Measurements from ENCODE around the gene MAPKBP1.
"Not testable (repeated sequence)": the region's sequence is repeated elsewhere in the genome, so short reads cannot be mapped to it uniquely, and the experiment has no call there.

The MAPKBP1 gene, protein sequence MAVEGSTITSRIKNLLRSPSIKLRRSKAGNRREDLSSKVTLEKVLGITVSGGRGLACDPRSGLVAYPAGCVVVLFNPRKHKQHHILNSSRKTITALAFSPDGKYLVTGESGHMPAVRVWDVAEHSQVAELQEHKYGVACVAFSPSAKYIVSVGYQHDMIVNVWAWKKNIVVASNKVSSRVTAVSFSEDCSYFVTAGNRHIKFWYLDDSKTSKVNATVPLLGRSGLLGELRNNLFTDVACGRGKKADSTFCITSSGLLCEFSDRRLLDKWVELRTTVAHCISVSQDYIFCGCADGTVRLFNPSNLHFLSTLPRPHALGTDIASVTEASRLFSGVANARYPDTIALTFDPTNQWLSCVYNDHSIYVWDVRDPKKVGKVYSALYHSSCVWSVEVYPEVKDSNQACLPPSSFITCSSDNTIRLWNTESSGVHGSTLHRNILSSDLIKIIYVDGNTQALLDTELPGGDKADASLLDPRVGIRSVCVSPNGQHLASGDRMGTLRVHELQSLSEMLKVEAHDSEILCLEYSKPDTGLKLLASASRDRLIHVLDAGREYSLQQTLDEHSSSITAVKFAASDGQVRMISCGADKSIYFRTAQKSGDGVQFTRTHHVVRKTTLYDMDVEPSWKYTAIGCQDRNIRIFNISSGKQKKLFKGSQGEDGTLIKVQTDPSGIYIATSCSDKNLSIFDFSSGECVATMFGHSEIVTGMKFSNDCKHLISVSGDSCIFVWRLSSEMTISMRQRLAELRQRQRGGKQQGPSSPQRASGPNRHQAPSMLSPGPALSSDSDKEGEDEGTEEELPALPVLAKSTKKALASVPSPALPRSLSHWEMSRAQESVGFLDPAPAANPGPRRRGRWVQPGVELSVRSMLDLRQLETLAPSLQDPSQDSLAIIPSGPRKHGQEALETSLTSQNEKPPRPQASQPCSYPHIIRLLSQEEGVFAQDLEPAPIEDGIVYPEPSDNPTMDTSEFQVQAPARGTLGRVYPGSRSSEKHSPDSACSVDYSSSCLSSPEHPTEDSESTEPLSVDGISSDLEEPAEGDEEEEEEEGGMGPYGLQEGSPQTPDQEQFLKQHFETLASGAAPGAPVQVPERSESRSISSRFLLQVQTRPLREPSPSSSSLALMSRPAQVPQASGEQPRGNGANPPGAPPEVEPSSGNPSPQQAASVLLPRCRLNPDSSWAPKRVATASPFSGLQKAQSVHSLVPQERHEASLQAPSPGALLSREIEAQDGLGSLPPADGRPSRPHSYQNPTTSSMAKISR (N-terminal part only)

GRCh38 chr15:41774062-41774881 lies at the start of gene MAPKBP1:
Gene MAPKBP1 (plus strand): TSS chr15:41774484. CDS start chr15:41775276, 792 bp downstream.
- Histone ChIP-seq H3K4me1 (ENCODE audit: control insufficient read depth, insufficient read depth, low read length) (peaks cover 28% of the 10 kb centered on the region), H3K9ac (ENCODE audit: low read length in 2 of 2) (peak within 1 kb of the TSS; percentile 75 to 93), H3K27me3 (ENCODE audit: control insufficient read depth in 1 of 2, insufficient read depth in 2 of 2, low read length in 2 of 2) (no peaks in the 10 kb centered on the region), H3K36me3 (ENCODE audit: control insufficient read depth in 2 of 2, insufficient read depth in 2 of 2, low read length in 2 of 2) (peaks cover 0 to 2% of the 10 kb centered on the region in 2 donors), H3K9me3 (ENCODE audit: control insufficient read depth in 2 of 2, low read length in 2 of 2) (no peaks in the 10 kb centered on the region), H3K27ac (ENCODE audit: low read length) (peak within 1 kb of the TSS; percentile 89), H3K4me3 (ENCODE audit: low read length in 2 of 2) (peak within 1 kb of the TSS; percentile 70 to 97)

DNA sequence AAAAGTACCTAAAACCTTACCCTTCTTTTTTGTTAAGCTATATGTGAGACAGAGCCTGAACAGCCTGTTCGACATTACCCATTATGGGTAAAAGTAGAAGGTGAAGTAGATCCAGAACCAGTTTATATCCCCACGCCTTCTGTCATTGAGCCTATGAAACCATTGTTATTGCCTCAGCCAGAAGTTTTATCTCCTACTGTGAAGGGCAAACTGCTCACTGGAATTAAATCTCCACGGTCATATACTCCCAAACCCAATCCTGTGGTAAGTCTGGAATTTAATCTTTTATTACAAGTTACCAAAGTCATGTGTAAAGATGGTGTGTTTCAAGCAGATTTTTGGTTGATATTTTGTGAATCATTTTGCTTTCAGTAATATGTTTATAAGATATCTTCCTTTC lies 47.1 kb upstream of the MAPKBP1 start:
- Histone ChIP-seq H3K9ac (ENCODE audit: low read length in 2 of 2) (no peak overlapping the region), H3K9me3 (ENCODE audit: control insufficient read depth in 2 of 2, low read length in 2 of 2) (no peaks in the 10 kb centered on the region), H3K4me1 (ENCODE audit: control insufficient read depth, insufficient read depth, low read length) (no peaks in the 10 kb centered on the region)

DNA sequence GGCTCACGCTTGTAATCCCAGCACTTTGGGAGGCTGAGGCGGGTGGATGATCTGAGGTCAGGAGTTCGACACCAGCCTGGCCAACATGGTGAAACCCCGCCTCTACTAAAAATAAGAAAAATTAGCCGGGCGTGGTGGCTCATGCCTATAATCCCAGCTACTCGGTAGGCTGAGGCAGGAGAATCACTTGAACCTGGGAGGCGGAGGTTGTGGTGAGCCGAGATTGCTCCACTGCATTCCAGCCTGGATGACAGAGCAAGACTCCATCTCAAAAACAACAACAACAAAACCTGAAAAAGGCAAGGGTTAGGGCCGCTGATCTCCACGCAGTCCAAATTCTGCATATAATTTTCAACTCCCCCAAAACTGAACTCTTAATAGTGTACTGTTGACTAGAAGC lies 46.2 kb upstream of the MAPKBP1 start:
- H3K4me3 ChIP-seq (ENCODE audit: low read length in 2 of 2); H3K27ac ChIP-seq (ENCODE audit: low read length); H3K27me3 ChIP-seq (ENCODE audit: control insufficient read depth in 1 of 2, insufficient read depth in 2 of 2, low read length in 2 of 2); H3K36me3 ChIP-seq (ENCODE audit: control insufficient read depth in 2 of 2, insufficient read depth in 2 of 2, low read length in 2 of 2); H3K9ac ChIP-seq (ENCODE audit: low read length in 2 of 2); H3K4me1 ChIP-seq (ENCODE audit: control insufficient read depth, insufficient read depth, low read length); H3K9me3 ChIP-seq (ENCODE audit: control insufficient read depth in 2 of 2, low read length in 2 of 2): not testable (repeated sequence)

More for the DNA sequence above, 47.1 kb upstream of the MAPKBP1 start:
- no peak overlapping the region for H3K4me3 ChIP-seq (ENCODE audit: low read length in 2 of 2)
- no peak overlapping the region for H3K27ac ChIP-seq (ENCODE audit: low read length)
- no peaks in the 10 kb centered on the region for H3K27me3 ChIP-seq (ENCODE audit: control insufficient read depth in 1 of 2, insufficient read depth in 2 of 2, low read length in 2 of 2)
- H3K36me3 ChIP-seq (ENCODE audit: control insufficient read depth in 2 of 2, insufficient read depth in 2 of 2, low read length in 2 of 2): peaks cover 7 to 10% of the 10 kb centered on the region in 2 donors

DNA sequence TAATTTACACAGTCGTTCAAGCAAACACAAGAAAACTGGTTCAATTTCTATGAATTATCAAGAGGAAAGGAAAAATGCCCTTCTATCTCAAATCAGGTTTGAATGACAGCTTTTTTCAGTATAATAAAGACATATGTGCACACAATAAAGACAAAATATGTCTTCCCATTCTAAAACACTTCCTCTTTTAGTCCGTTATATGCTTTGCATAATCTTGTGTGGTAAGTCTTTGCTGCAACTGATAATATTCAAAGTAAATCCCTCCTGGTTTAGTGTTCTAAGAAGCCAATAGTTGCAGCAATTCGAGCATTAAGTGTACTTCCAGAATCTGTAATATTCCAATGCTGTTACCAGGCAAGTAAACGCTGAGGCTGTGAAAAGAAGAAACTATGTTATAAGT lies 43.7 kb upstream of the MAPKBP1 start:
- Histone ChIP-seq H3K9me3 (ENCODE audit: control insufficient read depth in 2 of 2, low read length in 2 of 2) (no peaks in the 10 kb centered on the region), H3K4me1 (ENCODE audit: control insufficient read depth, insufficient read depth, low read length) (no peaks in the 10 kb centered on the region), H3K9ac (ENCODE audit: low read length in 2 of 2) (no peak overlapping the region), H3K36me3 (ENCODE audit: control insufficient read depth in 2 of 2, insufficient read depth in 2 of 2, low read length in 2 of 2) (peaks cover 11 to 17% of the 10 kb centered on the region in 2 donors), H3K27ac (ENCODE audit: low read length) (no peak overlapping the region), H3K4me3 (ENCODE audit: low read length in 2 of 2) (no peak overlapping the region), H3K27me3 (ENCODE audit: control insufficient read depth in 1 of 2, insufficient read depth in 2 of 2, low read length in 2 of 2) (no peaks in the 10 kb centered on the region)

DNA sequence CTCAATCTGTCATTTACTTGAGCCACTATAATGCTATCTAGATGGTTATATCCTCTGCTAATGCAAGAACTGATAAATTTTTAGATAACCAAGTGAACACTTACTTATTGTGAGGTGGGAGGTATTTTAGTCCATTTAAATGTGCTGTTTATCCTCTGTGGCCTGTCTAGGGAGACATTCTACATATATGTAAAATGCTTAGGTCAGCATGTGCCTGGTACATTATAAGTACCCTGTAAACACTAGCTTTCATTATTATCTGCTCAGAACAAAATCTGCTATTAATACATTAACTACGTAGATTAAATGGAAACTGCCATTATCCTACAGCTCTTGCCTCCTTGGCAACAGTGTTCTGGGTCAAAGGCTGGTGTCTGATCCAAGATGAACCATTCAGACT lies 41.8 kb upstream of the MAPKBP1 start:
- peaks cover 19 to 27% of the 10 kb centered on the region in 2 donors for H3K36me3 ChIP-seq (ENCODE audit: control insufficient read depth in 2 of 2, insufficient read depth in 2 of 2, low read length in 2 of 2)
- no peak overlapping the region for H3K9ac ChIP-seq (ENCODE audit: low read length in 2 of 2)
- H3K9me3 ChIP-seq (ENCODE audit: control insufficient read depth in 2 of 2, low read length in 2 of 2): no peaks in the 10 kb centered on the region
- H3K4me3 ChIP-seq (ENCODE audit: low read length in 2 of 2): no peak overlapping the region
- no peaks in the 10 kb centered on the region for H3K27me3 ChIP-seq (ENCODE audit: control insufficient read depth in 1 of 2, insufficient read depth in 2 of 2, low read length in 2 of 2)
- H3K27ac ChIP-seq (ENCODE audit: low read length): no peak overlapping the region
- no peaks in the 10 kb centered on the region for H3K4me1 ChIP-seq (ENCODE audit: control insufficient read depth, insufficient read depth, low read length)

- peaks cover 16 to 30% of the 10 kb centered on the region in 2 donors for H3K36me3 ChIP-seq (ENCODE audit: control insufficient read depth in 2 of 2, insufficient read depth in 2 of 2, low read length in 2 of 2)
- no peaks in the 10 kb centered on the region for H3K9me3 ChIP-seq (ENCODE audit: control insufficient read depth in 2 of 2, low read length in 2 of 2)
- H3K27ac ChIP-seq (ENCODE audit: low read length): no peak overlapping the region
- no peak overlapping the region for H3K9ac ChIP-seq (ENCODE audit: low read length in 2 of 2)
- no peaks in the 10 kb centered on the region for H3K27me3 ChIP-seq (ENCODE audit: control insufficient read depth in 1 of 2, insufficient read depth in 2 of 2, low read length in 2 of 2)
- no peak overlapping the region for H3K4me3 ChIP-seq (ENCODE audit: low read length in 2 of 2)
- H3K4me1 ChIP-seq (ENCODE audit: control insufficient read depth, insufficient read depth, low read length): no peaks in the 10 kb centered on the region
These were observed 40.2 kb upstream of the MAPKBP1 start for GRCh38 chr15:41734079-41734478.

GRCh38 chr15:41735046-41735445 lies 39.2 kb upstream of the MAPKBP1 start:
- Histone ChIP-seq H3K4me1 (ENCODE audit: control insufficient read depth, insufficient read depth, low read length) (no peaks in the 10 kb centered on the region), H3K27me3 (ENCODE audit: control insufficient read depth in 1 of 2, insufficient read depth in 2 of 2, low read length in 2 of 2) (no peaks in the 10 kb centered on the region), H3K4me3 (ENCODE audit: low read length in 2 of 2) (no peak overlapping the region), H3K9me3 (ENCODE audit: control insufficient read depth in 2 of 2, low read length in 2 of 2) (no peaks in the 10 kb centered on the region), H3K36me3 (ENCODE audit: control insufficient read depth in 2 of 2, insufficient read depth in 2 of 2, low read length in 2 of 2) (peaks cover 19 to 29% of the 10 kb centered on the region in 2 donors), H3K9ac (ENCODE audit: low read length in 2 of 2) (no peak overlapping the region), H3K27ac (ENCODE audit: low read length) (no peak overlapping the region)

- not testable (repeated sequence) for H3K4me3 ChIP-seq (ENCODE audit: low read length in 2 of 2); H3K27ac ChIP-seq (ENCODE audit: low read length); H3K9ac ChIP-seq (ENCODE audit: low read length in 2 of 2); H3K4me1 ChIP-seq (ENCODE audit: control insufficient read depth, insufficient read depth, low read length); H3K27me3 ChIP-seq (ENCODE audit: control insufficient read depth in 1 of 2, insufficient read depth in 2 of 2, low read length in 2 of 2); H3K9me3 ChIP-seq (ENCODE audit: control insufficient read depth in 2 of 2, low read length in 2 of 2)
- peaks cover 20 to 29% of the 10 kb centered on the region in 2 donors for H3K36me3 ChIP-seq (ENCODE audit: control insufficient read depth in 2 of 2, insufficient read depth in 2 of 2, low read length in 2 of 2)
These were observed 38.8 kb upstream of the MAPKBP1 start for GRCh38 chr15:41735492-41735891.

DNA sequence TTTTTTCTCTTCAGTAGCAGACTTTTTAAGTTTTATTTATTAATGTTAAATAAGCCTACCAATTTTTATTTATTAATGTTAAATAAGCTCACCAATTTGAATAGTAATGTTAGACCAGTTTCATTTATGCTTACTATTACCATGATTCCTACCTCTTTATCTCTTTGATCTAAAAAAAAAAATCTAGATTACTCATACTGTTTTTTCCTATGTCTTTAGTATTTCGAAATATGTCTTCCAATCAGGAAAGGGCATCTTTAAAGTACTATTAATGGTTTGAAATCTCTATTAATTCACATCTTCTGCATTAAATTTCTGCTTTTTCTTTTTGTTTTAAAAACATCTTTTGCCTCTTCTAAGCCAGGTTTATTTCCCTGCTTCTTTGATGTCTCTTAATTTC lies 27.5 kb upstream of the MAPKBP1 start:
- Histone ChIP-seq H3K9ac (ENCODE audit: low read length in 2 of 2) (no peak overlapping the region), H3K27me3 (ENCODE audit: control insufficient read depth in 1 of 2, insufficient read depth in 2 of 2, low read length in 2 of 2) (no peaks in the 10 kb centered on the region), H3K27ac (ENCODE audit: low read length) (no peak overlapping the region), H3K36me3 (ENCODE audit: control insufficient read depth in 2 of 2, insufficient read depth in 2 of 2, low read length in 2 of 2) (peaks cover 11 to 22% of the 10 kb centered on the region in 2 donors), H3K9me3 (ENCODE audit: control insufficient read depth in 2 of 2, low read length in 2 of 2) (no peaks in the 10 kb centered on the region), H3K4me3 (ENCODE audit: low read length in 2 of 2) (no peak overlapping the region), H3K4me1 (ENCODE audit: control insufficient read depth, insufficient read depth, low read length) (no peaks in the 10 kb centered on the region)

GRCh38 chr15:41756198-41756597 lies 18.1 kb upstream of the MAPKBP1 start:
- Histone ChIP-seq H3K27me3 (ENCODE audit: control insufficient read depth in 1 of 2, insufficient read depth in 2 of 2, low read length in 2 of 2) (no peaks in the 10 kb centered on the region), H3K4me3 (ENCODE audit: low read length in 2 of 2) (no peak overlapping the region), H3K9me3 (ENCODE audit: control insufficient read depth in 2 of 2, low read length in 2 of 2) (no peaks in the 10 kb centered on the region), H3K27ac (ENCODE audit: low read length) (no peak overlapping the region), H3K9ac (ENCODE audit: low read length in 2 of 2) (no peak overlapping the region), H3K4me1 (ENCODE audit: control insufficient read depth, insufficient read depth, low read length) (no peaks in the 10 kb centered on the region), H3K36me3 (ENCODE audit: control insufficient read depth in 2 of 2, insufficient read depth in 2 of 2, low read length in 2 of 2) (peaks cover 0 to 3% of the 10 kb centered on the region in 2 donors)
